Measurements from ENCODE around the gene MRNIP. TPM values are rescaled to one million over a fixed set of nuclear protein-coding genes. Genes with fewer than 3 reads are reported as not detected.

MRNIP gene
- total RNA-seq, 1 experiment from 2014 or later, result 39.9 TPM

GRCh38 chr5:179878222-179879002 lies 19.8 kb upstream of the MRNIP start:
- intact Hi-C loops (cut with micrococcal nuclease; ENCODE audit: unreplicated experiment), result no loop called here
- no peak for DNase-seq
- Histone ChIP-seq H3K79me2 (ENCODE audit: low read depth) (no peaks in the 10 kb centered on the region), H3K4me2 (no peak overlapping the region), H3K9me3 (ENCODE audit: insufficient read depth, low read depth) (peaks cover 7% of the 10 kb centered on the region; the same call in 1 of the 2 replicates), H3K4me1 (replicated peaks; ENCODE audit: insufficient read depth) (no peaks in the 10 kb centered on the region), H3F3A (ENCODE audit: insufficient read depth, low read depth) (no peaks in the 10 kb centered on the region), H3K9me2 (ENCODE audit: insufficient read depth) (no peaks in the 10 kb centered on the region), H3K27ac (no peak overlapping the region), H3K4me3 (no peak overlapping the region), H3K36me3 (ENCODE audit: low read depth) (peaks cover 14% of the 10 kb centered on the region), H3K27me3 (ENCODE audit: insufficient read depth, low read depth) (no peaks in the 10 kb centered on the region), H4K20me1 (ENCODE audit: insufficient read depth) (no peaks in the 10 kb centered on the region), H2AFZ (no peak overlapping the region)
- BruUV-seq (replicated peaks), result no TSS peak
- TF ChIP-seq EZH2 (IDR thresholded peaks at IDR 0.05; ENCODE audit: low read depth) (no peak), CTCF (conservative IDR thresholded peaks at IDR 0.05) (no peak)
- POLR2A ChIA-PET (ENCODE audit: unreplicated experiment), result no interaction called here
- CTCF ChIA-PET, result no interaction called here

GRCh38 chr5:179876610-179876952 lies 18.0 kb upstream of the MRNIP start:
- no peak overlapping the region for H2AFZ ChIP-seq
- no peaks in the 10 kb centered on the region for H4K20me1 ChIP-seq (ENCODE audit: insufficient read depth)
- no peaks in the 10 kb centered on the region for H3K4me1 ChIP-seq (replicated peaks; ENCODE audit: insufficient read depth)
- POLR2A ChIA-PET (ENCODE audit: unreplicated experiment), result interaction anchor here (0.6 kb wide), 1 partner anchor 449 kb away, joined by 20 read pairs; no protein-coding TSS in a partner anchor
- TF ChIP-seq EZH2 (IDR thresholded peaks at IDR 0.05; ENCODE audit: low read depth) (no peak), CTCF (conservative IDR thresholded peaks at IDR 0.05) (no peak)
- H3K36me3 ChIP-seq (ENCODE audit: low read depth), result no peaks in the 10 kb centered on the region
- H3K4me3 ChIP-seq, result no peak overlapping the region
- H3K27ac ChIP-seq, result no peak overlapping the region
- CTCF ChIA-PET, result interaction anchor here (0.6 kb wide), 1 partner anchor 129 kb away, joined by 3 read pairs; no protein-coding TSS in a partner anchor
- no peak overlapping the region for H3K4me2 ChIP-seq
- BruUV-seq (replicated peaks), result no TSS peak
- intact Hi-C loops (cut with micrococcal nuclease; ENCODE audit: unreplicated experiment), result no loop called here
- no peaks in the 10 kb centered on the region for H3F3A ChIP-seq (ENCODE audit: insufficient read depth, low read depth)
- H3K27me3 ChIP-seq (ENCODE audit: insufficient read depth, low read depth), result no peaks in the 10 kb centered on the region
- H3K9me2 ChIP-seq (ENCODE audit: insufficient read depth), result no peaks in the 10 kb centered on the region
- H3K79me2 ChIP-seq (ENCODE audit: low read depth), result no peaks in the 10 kb centered on the region
- DNase-seq, result no peak
- no peaks in the 10 kb centered on the region for H3K9me3 ChIP-seq (ENCODE audit: insufficient read depth, low read depth)

GRCh38 chr5:179875741-179876609 lies 17.4 kb upstream of the MRNIP start:
- Histone ChIP-seq H3K9me2 (ENCODE audit: insufficient read depth) (no peaks in the 10 kb centered on the region), H3F3A (ENCODE audit: insufficient read depth, low read depth) (no peaks in the 10 kb centered on the region), H2AFZ (no peak overlapping the region), H3K4me1 (replicated peaks; ENCODE audit: insufficient read depth) (no peaks in the 10 kb centered on the region), H3K27ac (no peak overlapping the region), H3K4me2 (no peak overlapping the region), H3K9me3 (ENCODE audit: insufficient read depth, low read depth) (no peaks in the 10 kb centered on the region), H4K20me1 (ENCODE audit: insufficient read depth) (no peaks in the 10 kb centered on the region), H3K79me2 (ENCODE audit: low read depth) (no peaks in the 10 kb centered on the region), H3K36me3 (ENCODE audit: low read depth) (no peaks in the 10 kb centered on the region), H3K4me3 (no peak overlapping the region), H3K27me3 (ENCODE audit: insufficient read depth, low read depth) (no peaks in the 10 kb centered on the region)
- CTCF ChIA-PET, result interaction anchor here (0.6 kb wide), 1 partner anchor 129 kb away, joined by 3 read pairs; no protein-coding TSS in a partner anchor
- POLR2A ChIA-PET (ENCODE audit: unreplicated experiment), result interaction anchor here (0.6 kb wide), 1 partner anchor 448 kb away, joined by 20 read pairs; no protein-coding TSS in a partner anchor
- BruUV-seq (replicated peaks), result TSS peak; percentile 18
- intact Hi-C loops (cut with micrococcal nuclease; ENCODE audit: unreplicated experiment), result no loop called here
- TF ChIP-seq EZH2 (IDR thresholded peaks at IDR 0.05; ENCODE audit: low read depth), result no peak
- TF ChIP-seq CTCF (conservative IDR thresholded peaks at IDR 0.05), result no peak
- DNase-seq, result no peak
